Measurements from ENCODE around the gene EFHC1.

The EFHC1 gene

DNA sequence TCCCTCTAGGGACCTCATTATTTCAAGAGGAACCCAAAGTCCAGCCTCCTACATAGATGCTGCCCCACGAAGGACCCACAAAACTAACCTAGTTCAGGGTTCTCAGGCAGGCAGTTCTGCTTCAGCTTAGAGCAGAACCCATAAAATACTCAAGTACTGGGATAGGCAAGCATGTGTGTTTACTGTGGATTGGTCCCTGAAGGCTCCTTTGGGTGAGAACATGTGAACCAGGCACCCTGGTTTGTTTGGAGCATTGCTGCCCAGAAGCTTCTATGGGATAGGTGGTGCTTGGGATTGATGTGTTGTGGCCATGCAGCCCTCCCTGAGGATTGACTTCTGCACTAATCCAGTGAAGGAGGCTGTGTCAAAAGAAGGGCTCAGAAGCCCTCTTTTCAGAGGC is 14.9 kb upstream of the EFHC1 start:
- Histone ChIP-seq H3K36me3 (ENCODE audit: insufficient read depth, low read length) (no peaks in the 10 kb centered on the region), H3K27ac (no peak overlapping the region), H3K9me3 (ENCODE audit: low read depth, low read length) (no peaks in the 10 kb centered on the region), H3K9ac (ENCODE audit: insufficient read length) (no peak overlapping the region), H3K4me3 (no peak overlapping the region)
- TF ChIP-seq POLR2AphosphoS5 (IDR thresholded peaks at IDR 0.05; ENCODE audit: borderline replicate concordance, low read depth, low read length) (no peak), FOXP2 (optimal IDR thresholded peaks at IDR 0.05; ENCODE audit: control extremely low read depth, extremely low read length, insufficient read depth) (no peak), EZH2 (IDR thresholded peaks at IDR 0.05) (no peak)
- DNase-seq (ENCODE audit: low read depth, low spot score) = no peak

- H3K4me3 ChIP-seq = no peak overlapping the region
- no peaks in the 10 kb centered on the region for H3K36me3 ChIP-seq (ENCODE audit: insufficient read depth, low read length)
- DNase-seq (ENCODE audit: low read depth, low spot score) = no peak
- H3K9ac ChIP-seq (ENCODE audit: insufficient read length) = no peak overlapping the region
- no peaks in the 10 kb centered on the region for H3K9me3 ChIP-seq (ENCODE audit: low read depth, low read length)
- no peak for TF ChIP-seq FOXP2 (optimal IDR thresholded peaks at IDR 0.05; ENCODE audit: control extremely low read depth, extremely low read length, insufficient read depth)
- TF ChIP-seq EZH2 (IDR thresholded peaks at IDR 0.05) = no peak
- TF ChIP-seq POLR2AphosphoS5 (IDR thresholded peaks at IDR 0.05; ENCODE audit: borderline replicate concordance, low read depth, low read length) = no peak
- H3K27ac ChIP-seq = no peak overlapping the region
These were observed 12.7 kb upstream of the EFHC1 start for GRCh38 chr6:52407467-52407866.

- no peaks in the 10 kb centered on the region for H3K9me3 ChIP-seq (ENCODE audit: low read depth, low read length)
- no peak overlapping the region for H3K9ac ChIP-seq (ENCODE audit: insufficient read length)
- no peak overlapping the region for H3K27ac ChIP-seq
- DNase-seq (ENCODE audit: low read depth, low spot score) = no peak
- TF ChIP-seq EZH2 (IDR thresholded peaks at IDR 0.05) (no peak), POLR2AphosphoS5 (IDR thresholded peaks at IDR 0.05; ENCODE audit: borderline replicate concordance, low read depth, low read length) (no peak), FOXP2 (optimal IDR thresholded peaks at IDR 0.05; ENCODE audit: control extremely low read depth, extremely low read length, insufficient read depth) (no peak)
- no peaks in the 10 kb centered on the region for H3K36me3 ChIP-seq (ENCODE audit: insufficient read depth, low read length)
- no peak overlapping the region for H3K4me3 ChIP-seq
These were observed 10.6 kb upstream of the EFHC1 start for GRCh38 chr6:52409499-52409898.

GRCh38 chr6:52410979-52411378 is 9.2 kb upstream of the EFHC1 start:
- no peaks in the 10 kb centered on the region for H3K36me3 ChIP-seq (ENCODE audit: insufficient read depth, low read length)
- H3K9me3 ChIP-seq (ENCODE audit: low read depth, low read length) = no peaks in the 10 kb centered on the region
- no peak for TF ChIP-seq EZH2 (IDR thresholded peaks at IDR 0.05)
- no peak for TF ChIP-seq POLR2AphosphoS5 (IDR thresholded peaks at IDR 0.05; ENCODE audit: borderline replicate concordance, low read depth, low read length)
- TF ChIP-seq FOXP2 (optimal IDR thresholded peaks at IDR 0.05; ENCODE audit: control extremely low read depth, extremely low read length, insufficient read depth) = no peak
- no peak for DNase-seq (ENCODE audit: low read depth, low spot score)
- H3K27ac ChIP-seq = no peak overlapping the region
- no peak overlapping the region for H3K9ac ChIP-seq (ENCODE audit: insufficient read length)
- no peak overlapping the region for H3K4me3 ChIP-seq

DNA sequence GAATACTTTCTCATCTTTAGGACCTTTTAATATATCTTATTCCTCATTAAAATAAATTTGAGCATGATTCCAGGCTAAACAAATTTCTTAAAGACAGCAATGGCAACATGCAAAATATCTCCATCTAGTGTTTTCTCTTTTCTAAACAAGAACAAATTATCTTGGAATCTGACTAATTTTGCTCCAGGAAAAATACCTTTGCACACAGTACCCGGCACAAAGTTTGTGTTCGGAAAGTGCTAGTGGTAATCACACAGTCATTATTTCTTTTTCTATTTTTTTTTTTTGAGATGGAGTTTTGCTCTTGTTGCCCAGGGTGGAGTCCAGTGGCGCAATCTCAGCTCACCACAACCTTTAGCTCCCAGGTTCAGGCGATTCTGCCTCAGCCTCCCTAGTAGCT is 8.2 kb upstream of the EFHC1 start:
- TF ChIP-seq FOXP2 (optimal IDR thresholded peaks at IDR 0.05; ENCODE audit: control extremely low read depth, extremely low read length, insufficient read depth) (no peak), POLR2AphosphoS5 (IDR thresholded peaks at IDR 0.05; ENCODE audit: borderline replicate concordance, low read depth, low read length) (no peak), EZH2 (IDR thresholded peaks at IDR 0.05) (no peak)
- Histone ChIP-seq H3K4me3 (no peak overlapping the region), H3K36me3 (ENCODE audit: insufficient read depth, low read length) (no peaks in the 10 kb centered on the region), H3K27ac (no peak overlapping the region), H3K9ac (ENCODE audit: insufficient read length) (no peak overlapping the region), H3K9me3 (ENCODE audit: low read depth, low read length) (no peaks in the 10 kb centered on the region)
- DNase-seq (ENCODE audit: low read depth, low spot score) = no peak

DNA sequence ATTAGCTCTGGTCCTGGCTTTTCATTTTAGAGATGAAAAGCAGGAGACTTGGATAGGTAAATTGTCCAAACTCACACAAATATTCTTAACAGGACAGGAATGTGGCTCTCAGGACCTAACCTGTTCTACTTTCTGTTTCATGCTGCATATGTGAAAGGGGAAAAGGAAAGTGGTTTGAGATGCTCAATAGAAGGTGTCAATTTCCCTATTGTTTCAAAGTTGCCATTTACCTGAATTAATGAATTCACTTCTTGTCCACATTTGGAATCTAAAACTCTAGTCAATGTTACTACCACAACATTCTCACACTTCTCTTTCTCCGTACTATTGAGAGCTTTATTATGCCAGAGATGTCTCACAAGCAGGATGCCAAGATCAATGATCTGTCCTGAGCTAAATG is 4.8 kb upstream of the EFHC1 start:
- no peaks in the 10 kb centered on the region for H3K9me3 ChIP-seq (ENCODE audit: low read depth, low read length)
- DNase-seq (ENCODE audit: low read depth, low spot score) = no peak
- H3K27ac ChIP-seq = no peak overlapping the region
- H3K36me3 ChIP-seq (ENCODE audit: insufficient read depth, low read length) = no peaks in the 10 kb centered on the region
- peak overlapping the region; percentile 20 for H3K9ac ChIP-seq (ENCODE audit: insufficient read length)
- TF ChIP-seq FOXP2 (optimal IDR thresholded peaks at IDR 0.05; ENCODE audit: control extremely low read depth, extremely low read length, insufficient read depth) (no peak), POLR2AphosphoS5 (IDR thresholded peaks at IDR 0.05; ENCODE audit: borderline replicate concordance, low read depth, low read length) (no peak), EZH2 (IDR thresholded peaks at IDR 0.05) (no peak)
- no peak overlapping the region for H3K4me3 ChIP-seq

- Histone ChIP-seq H3K9ac (ENCODE audit: insufficient read length) (no peak overlapping the region), H3K27ac (no peak overlapping the region), H3K9me3 (ENCODE audit: low read depth, low read length) (no peaks in the 10 kb centered on the region), H3K4me3 (no peak overlapping the region), H3K36me3 (ENCODE audit: insufficient read depth, low read length) (no peaks in the 10 kb centered on the region)
- DNase-seq (ENCODE audit: low read depth, low spot score) = no peak
- TF ChIP-seq EZH2 (IDR thresholded peaks at IDR 0.05) (no peak), FOXP2 (optimal IDR thresholded peaks at IDR 0.05; ENCODE audit: control extremely low read depth, extremely low read length, insufficient read depth) (no peak), POLR2AphosphoS5 (IDR thresholded peaks at IDR 0.05; ENCODE audit: borderline replicate concordance, low read depth, low read length) (no peak)
These were observed 4.1 kb upstream of the EFHC1 start for GRCh38 chr6:52415917-52416628.

- TF ChIP-seq FOXP2 (optimal IDR thresholded peaks at IDR 0.05; ENCODE audit: control extremely low read depth, extremely low read length, insufficient read depth) (no peak), EZH2 (IDR thresholded peaks at IDR 0.05) (no peak), POLR2AphosphoS5 (IDR thresholded peaks at IDR 0.05; ENCODE audit: borderline replicate concordance, low read depth, low read length) (no peak)
- no peaks in the 10 kb centered on the region for H3K36me3 ChIP-seq (ENCODE audit: insufficient read depth, low read length)
- H3K4me3 ChIP-seq = no peak overlapping the region
- no peaks in the 10 kb centered on the region for H3K9me3 ChIP-seq (ENCODE audit: low read depth, low read length)
- peak overlapping the region; percentile 46 for H3K9ac ChIP-seq (ENCODE audit: insufficient read length)
- peak; percentile 30 for DNase-seq (ENCODE audit: low read depth, low spot score)
- peak overlapping the region; percentile 52; the same call in 1 of the 2 replicates for H3K27ac ChIP-seq
These were observed 3.5 kb upstream of the EFHC1 start for GRCh38 chr6:52416629-52417151.

Measured in SK-N-MC (cell line).